Non-pigmented ciliary epithelial cell (primary cell): ENCODE measurements around the gene KCTD2.
"Not testable (repeated sequence)": the region's sequence is repeated elsewhere in the genome, so short reads cannot be mapped to it uniquely, and the experiment has no call there.

Experiments used
- DNase-seq: peaks from one replicate; pipeline ENCODE4 v3.0.0-alpha.2; 2010; ENCODE audit warnings: low read depth

Gene KCTD2, protein sequence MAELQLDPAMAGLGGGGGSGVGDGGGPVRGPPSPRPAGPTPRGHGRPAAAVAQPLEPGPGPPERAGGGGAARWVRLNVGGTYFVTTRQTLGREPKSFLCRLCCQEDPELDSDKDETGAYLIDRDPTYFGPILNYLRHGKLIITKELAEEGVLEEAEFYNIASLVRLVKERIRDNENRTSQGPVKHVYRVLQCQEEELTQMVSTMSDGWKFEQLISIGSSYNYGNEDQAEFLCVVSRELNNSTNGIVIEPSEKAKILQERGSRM

GRCh38 chr17:75046407-75047289 lies at the start of gene KCTD2, which contains the start of gene ATP5PD:
Gene KCTD2, plus strand, starts transcription at chr17:75047225. Its CDS starts 26 bp downstream, at chr17:75047251.
Gene ATP5PD, minus strand, starts transcription at chr17:75046969. Its CDS starts 4,319 bp downstream, at chr17:75042650.
- DNase-seq: peak; percentile 79

DNA sequence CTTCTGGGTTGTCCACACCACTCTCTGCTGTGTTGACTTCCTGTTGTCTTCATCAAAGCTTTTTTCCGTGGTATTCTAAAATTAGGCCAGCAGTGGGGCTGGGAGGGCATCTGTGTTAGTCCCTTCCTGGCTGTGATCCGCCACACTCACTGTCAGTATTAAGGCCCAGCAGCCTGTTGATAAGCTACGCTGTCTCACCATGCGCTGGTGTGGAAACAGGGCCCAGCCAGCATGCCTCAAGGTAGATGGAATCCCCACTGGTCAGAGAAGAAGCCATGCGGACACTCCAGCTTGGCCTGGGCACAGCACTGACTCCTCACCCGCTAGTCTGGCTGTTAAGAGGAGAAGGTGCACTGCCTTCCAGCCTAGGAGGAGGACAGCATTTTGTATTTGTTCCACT lies 48.2 kb upstream of the KCTD2 start:
- no peak for DNase-seq

GRCh38 chr17:74999523-74999922 lies 47.5 kb upstream of the KCTD2 start:
- DNase-seq: no peak

DNA sequence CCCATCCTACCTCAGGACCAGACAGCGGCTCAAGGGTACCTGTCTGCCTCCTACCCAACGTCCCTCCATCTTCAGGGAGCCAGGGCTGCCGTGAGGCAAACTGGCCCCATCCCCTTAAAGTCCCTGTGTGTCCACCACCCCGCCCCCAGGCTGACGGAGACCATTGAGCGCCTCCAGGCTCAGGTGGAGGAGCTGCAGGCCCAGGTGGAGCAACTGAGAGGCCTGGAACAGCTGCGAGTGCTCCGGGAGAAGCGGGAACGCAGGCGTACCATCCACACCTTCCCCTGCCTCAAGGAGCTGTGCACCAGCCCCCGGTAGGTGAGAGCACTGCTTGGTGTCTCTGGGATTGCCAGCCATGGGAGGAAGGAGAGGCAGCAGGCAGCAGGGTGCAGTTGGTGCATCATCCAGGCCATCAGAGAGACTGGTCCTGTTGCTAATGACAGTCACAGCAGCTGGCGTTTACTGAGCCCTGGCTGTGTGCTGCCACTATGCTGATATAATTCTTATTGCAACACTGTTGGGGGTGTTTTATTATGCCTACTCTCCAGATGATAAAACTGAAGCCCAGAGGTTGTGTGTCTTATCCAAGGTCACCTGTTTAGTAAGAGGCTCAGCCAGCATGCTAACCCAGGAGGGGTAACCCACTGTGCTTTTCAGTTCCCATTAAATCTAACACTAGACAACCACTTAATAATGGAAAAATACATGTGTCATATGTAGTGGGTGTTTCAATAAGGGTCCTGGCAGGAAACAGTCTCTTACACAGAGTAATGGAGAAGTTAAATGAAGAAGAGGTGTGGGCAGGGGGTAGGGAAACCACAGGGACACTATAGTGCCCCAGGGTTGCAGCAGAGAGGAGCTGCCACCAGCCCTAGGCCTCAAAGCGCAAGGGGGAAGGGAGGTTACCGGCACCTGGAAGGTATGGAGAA lies 44.8 kb upstream of the KCTD2 start:
- no peak for DNase-seq

DNA sequence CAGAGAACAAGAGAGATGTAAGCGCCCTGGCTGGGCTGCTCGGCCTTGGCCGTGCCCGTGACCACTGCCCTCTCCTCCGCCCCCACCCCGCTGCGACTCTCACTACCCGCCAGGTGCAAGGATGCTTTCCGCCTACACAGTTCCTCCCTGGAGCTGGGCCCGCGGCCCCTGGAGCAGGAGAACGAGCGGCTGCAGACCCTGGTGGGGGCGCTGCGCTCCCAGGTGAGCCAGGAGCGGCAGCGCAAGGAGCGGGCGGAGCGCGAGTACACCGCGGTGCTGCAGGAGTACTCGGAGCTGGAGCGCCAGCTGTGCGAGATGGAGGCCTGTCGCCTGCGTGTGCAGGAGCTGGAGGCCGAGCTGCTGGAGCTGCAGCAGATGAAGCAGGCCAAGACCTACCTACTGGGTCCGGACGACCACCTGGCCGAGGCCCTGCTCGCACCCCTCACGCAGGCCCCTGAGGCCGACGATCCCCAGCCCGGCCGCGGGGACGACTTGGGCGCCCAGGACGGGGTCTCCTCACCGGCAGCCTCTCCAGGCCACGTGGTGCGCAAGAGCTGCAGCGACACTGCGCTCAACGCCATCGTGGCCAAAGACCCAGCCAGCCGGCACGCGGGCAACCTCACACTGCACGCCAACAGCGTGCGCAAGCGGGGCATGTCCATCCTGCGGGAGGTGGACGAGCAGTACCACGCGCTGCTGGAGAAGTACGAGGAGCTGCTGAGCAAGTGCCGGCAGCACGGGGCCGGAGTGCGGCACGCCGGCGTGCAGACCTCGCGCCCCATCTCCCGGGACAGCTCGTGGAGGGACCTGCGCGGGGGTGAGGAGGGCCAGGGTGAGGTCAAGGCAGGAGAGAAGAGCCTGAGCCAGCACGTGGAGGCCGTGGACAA lies 43.7 kb upstream of the KCTD2 start:
- DNase-seq: no peak

GRCh38 chr17:75003957-75004355 lies 43.1 kb upstream of the KCTD2 start:
- DNase-seq: no peak

DNA sequence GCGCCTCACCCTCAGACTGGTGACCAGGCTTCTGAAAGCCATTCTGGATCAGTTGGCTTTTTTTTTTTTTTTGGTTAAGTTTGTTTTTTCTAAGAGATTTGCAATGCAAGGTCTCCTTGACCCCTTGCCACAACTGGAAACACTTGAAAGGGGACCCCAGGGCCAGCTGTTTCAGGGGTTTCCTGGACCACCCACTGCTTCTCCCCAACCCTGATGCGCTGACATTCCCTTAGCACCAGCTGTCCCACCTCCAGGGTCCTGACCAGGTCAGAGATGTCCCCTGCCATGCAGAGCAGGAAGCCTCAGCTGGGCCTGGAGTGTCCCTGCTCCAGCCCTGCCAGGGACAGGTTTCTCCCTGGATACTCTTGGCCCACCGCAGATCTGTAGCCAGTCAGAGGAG lies 42.7 kb upstream of the KCTD2 start:
- no peak for DNase-seq

DNA sequence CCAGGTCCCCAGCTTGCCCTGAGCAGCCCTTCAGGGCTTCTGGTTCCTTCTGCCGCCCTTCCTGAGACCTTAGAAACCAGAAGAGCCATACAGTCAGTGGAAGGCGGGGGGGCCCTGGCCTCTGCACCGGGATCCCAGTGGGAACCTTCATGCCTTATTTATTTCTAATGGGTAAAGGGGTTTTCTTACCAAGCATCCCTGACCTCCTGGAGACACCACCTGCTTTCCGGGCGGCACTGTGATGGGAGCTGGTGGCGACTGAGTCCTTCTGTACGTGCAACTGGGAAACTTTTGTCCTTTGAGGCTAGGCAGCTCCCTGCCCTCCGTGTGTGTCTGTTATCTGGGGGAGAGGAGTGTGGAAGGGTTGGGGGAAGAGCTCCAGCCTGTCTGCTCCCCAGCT lies 41.7 kb upstream of the KCTD2 start:
- DNase-seq: no peak

- DNase-seq: not testable (repeated sequence)
Observed at GRCh38 chr17:75006084-75006483, 40.9 kb upstream of the KCTD2 start.

DNA sequence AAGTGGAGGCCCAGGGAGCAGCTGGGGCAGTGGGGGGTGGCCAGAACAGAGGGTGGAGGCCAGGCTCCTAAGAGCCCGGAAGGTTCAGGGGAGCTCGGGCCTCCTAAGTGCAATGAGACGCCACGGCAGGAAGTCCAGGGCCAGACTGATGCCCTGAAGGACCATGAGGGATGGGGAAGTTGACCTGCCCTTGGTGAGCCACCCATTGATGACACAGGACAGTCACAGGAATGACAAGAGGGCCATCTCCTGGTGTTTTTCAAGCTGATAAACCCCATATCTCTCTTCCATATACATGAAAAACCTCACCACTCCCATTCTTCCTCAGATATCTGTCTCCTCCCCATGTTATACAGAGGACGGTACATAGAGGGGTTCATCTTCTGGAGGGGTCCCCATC lies 40.4 kb upstream of the KCTD2 start:
- DNase-seq: no peak

DNA sequence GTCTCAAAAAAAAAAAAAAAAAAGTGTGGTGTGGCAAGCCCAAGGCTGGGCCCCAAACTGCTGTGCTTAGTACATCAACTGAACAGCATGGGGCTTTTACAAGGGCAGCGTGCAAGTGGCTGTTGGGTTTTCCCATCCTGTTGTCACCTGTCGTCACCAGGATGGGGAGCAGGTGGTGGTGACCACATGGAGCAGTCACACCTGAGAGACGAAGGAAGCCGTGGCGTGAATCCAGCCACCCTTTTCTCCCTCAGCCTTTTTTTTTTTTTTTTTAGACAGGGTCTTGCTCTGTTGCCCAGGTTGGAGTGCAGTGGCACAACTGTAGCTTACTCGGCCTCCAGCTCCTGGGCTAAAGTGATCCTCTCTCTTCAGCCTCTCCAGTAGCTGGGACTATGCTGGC lies 38.7 kb upstream of the KCTD2 start:
- no peak for DNase-seq

DNA sequence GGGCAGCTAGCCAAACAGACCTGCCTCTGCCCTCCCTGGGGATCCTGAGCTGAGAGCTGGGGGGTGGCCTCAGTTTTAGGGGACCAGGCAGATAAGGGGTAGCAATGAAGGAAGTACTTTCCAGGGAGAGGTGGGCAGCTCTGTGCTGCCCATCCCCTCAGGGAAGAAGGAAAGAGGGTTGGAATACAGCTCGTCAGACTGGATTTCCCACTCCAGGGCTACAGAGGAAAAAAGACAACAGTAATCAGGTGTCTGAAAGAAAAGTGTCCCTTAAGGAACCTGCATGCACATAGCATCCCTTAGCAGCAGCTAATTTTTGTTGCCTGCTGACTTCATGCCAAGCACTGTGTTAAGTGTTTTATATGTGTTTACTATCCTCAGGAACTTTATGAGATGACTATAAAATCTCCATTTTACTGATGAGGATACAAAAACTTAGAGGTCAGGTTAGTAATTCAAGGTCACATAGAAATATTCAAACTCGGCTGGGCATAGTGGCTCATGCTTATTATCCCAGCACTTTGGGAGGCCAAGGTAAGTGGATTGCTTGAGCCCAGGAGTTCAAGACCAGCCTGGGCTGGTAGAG lies 37.8 kb upstream of the KCTD2 start:
- DNase-seq: no peak

DNA sequence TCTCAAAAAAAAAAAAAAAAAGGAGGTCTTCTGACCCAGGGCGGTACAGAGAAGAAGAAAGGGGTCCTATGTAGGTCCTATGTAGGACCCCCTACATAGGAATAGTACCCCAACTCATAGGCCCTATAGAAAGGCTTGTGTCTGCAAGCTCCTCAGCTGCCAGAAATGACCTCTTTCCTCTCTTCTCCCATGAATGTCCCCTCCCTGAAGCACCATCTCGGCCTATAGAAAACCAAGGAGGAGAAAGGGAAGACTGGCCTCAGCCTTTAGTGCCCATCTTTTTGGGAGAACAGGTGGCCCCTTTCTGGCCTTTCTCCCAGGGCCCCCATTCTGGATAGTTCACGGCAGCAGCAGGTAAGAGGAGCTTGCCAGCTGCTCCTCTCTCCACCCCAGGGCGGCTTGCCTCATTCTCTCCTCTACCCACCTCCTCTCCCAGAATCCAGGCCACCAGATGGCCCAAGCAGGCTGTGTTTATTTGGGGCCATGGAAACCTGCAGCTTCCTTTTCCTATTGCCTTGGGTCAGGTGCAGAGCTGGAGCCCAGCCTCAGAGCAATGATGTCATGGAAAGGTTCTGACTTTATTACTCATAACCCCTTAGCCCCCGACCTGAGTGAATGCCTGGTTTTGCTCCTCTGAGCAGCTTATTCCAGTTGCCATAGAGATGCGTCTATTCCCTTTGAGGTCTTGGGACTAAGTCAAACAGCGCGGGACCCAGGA lies 36.2 kb upstream of the KCTD2 start:
- DNase-seq: no peak

GRCh38 chr17:75011401-75012095 lies 35.5 kb upstream of the KCTD2 start:
- DNase-seq: peak; percentile 31

- DNase-seq: no peak
Observed at GRCh38 chr17:75012096-75012345, 35.0 kb upstream of the KCTD2 start.

- DNase-seq: peak; percentile 31
Observed at GRCh38 chr17:75012346-75013091, 34.5 kb upstream of the KCTD2 start, which contains the start of gene MRPL58. Gene MRPL58, plus strand, starts transcription at chr17:75012670. Its CDS starts 17 bp downstream, at chr17:75012687.

DNA sequence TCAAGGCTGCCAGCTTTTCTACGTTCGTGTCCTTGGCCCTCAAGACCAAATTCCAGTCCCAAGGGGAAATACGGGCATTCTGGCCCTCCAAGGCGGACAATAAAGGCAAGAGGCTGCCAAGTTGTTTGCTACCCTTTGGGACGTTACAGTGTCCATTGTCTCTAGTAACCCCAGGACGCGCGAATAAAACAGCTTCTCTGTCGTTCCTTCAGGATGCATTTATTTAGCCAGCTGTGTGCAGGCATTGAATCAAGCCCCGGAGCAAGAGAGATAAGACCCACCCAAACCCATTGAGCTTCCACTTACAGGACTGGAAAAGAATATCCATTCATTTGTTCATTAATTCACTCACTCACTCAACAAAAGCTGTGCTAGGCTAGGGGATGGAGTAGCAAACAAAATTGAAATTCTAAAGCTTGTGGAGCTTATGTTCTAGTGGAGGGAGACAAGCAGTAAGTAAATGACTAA lies 33.9 kb upstream of the KCTD2 start:
- no peak for DNase-seq

- no peak for DNase-seq
Observed at GRCh38 chr17:75019146-75019545, 27.9 kb upstream of the KCTD2 start.

DNA sequence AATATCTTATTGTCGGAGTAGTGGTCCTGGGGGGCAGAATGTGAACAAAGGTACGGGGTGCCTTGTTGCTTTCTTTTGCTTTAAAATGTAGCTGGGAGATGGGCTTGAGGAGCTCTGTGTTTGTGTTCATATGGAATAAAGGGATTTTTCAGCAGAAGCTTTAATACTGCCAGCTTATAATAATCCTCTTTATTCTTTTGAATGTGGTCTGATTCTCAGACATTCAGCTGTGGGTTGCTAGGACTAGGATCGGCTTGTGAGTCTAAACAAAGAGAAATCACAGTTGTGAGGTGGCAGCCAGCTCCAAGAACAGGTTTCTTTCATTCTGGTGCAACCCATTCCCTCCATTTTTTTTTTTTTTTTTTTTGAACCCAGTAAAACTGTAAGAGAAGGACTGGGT lies 27.3 kb upstream of the KCTD2 start:
- no peak for DNase-seq
